Lung (tissue), 12 donors: ENCODE results near the gene ATF6B. TPM values are rescaled to one million over a fixed set of nuclear protein-coding genes. Genes with fewer than 3 reads are reported as not detected.

ENCODE experiments used
- ATAC-seq: fragments of 200-7000 bp; cut with Tn5 transposase; one replicate; pipeline ENCODE4 v1.9.1; 2020; ENCODE audit warnings: moderate number of reproducible peaks; ENCODE audit not compliant: insufficient read depth, low FRiP score
- DNase-seq, 3 donors: peaks; one replicate each; pipeline ENCODE4 v3.0.0-alpha.2; 2013 to 2017
- H3K27ac ChIP-seq, 2 donors: one replicate each; pipeline ENCODE4 v1.5.1; 2013; ENCODE audit warnings: mild to moderate bottlenecking in 2 of 2, moderate library complexity in 2 of 2, control low read depth in 1 of 2, inconsistent platforms in 1 of 2, low read depth in 1 of 2, low read length in 1 of 2
- H3K27me3 ChIP-seq, 3 donors: one replicate each; pipeline ENCODE4 v1.5.1; 2013; ENCODE audit warnings: low read length in 2 of 3; ENCODE audit not compliant: control insufficient read depth in 3 of 3, insufficient read depth in 3 of 3
- H3K36me3 ChIP-seq, 4 donors: one replicate each; pipeline ENCODE4 v1.5.1; 2013; ENCODE audit warnings: low read length in 4 of 4, mild to moderate bottlenecking in 1 of 4, moderate library complexity in 1 of 4; ENCODE audit not compliant: control insufficient read depth in 4 of 4, insufficient read depth in 4 of 4
- H3K4me1 ChIP-seq, 5 donors: one replicate each; pipeline ENCODE4 v1.5.1; 2013; ENCODE audit warnings: low read length in 5 of 5, mild to moderate bottlenecking in 2 of 5, moderate library complexity in 1 of 5; ENCODE audit not compliant: control insufficient read depth in 5 of 5, insufficient read depth in 5 of 5
- H3K4me3 ChIP-seq: one replicate; pipeline ENCODE4 v1.5.1; 2013; ENCODE audit warnings: mild to moderate bottlenecking, control low read depth, moderate library complexity
- H3K9ac ChIP-seq, 2 donors: one replicate each; pipeline ENCODE4 v1.5.1; 2013; ENCODE audit warnings: low read length in 2 of 2, control low read depth in 1 of 2; ENCODE audit not compliant: insufficient read depth in 1 of 2
- H3K9me3 ChIP-seq, 4 donors: one replicate each; pipeline ENCODE4 v1.5.1; 2013; ENCODE audit warnings: low read length in 3 of 4, mild to moderate bottlenecking in 1 of 4, moderate library complexity in 1 of 4; ENCODE audit not compliant: control insufficient read depth in 4 of 4, insufficient read depth in 3 of 4
- CTCF ChIP-seq: IDR thresholded peaks from 2 replicates; pipeline ENCODE4 v1.5.1; 2012; ENCODE audit warnings: mild to moderate bottlenecking; ENCODE audit errors: control extremely low read depth, extremely low read depth
- WGBS, 2 donors: extraction: QIAGEN DNeasy Blood & Tissue Kit; methylation state at CpG; one replicate each; pipeline ENCODE4 v1.1.7; 2013; 5-methylcytosine and 5-hydroxymethylcytosine counted together
- polyA plus RNA-seq, 2 donors: library from polyadenylated mRNA; stranded (reverse); fragments of 200-250 nt; gene quantifications; one replicate each; pipeline ENCODE4 v1.2.1, GENCODE V29; 2013
- total RNA-seq, 2 donors: library from RNA; depleted of rRNA in 1 of 2; stranded (reverse); fragments of >200 nt in 1 of 2; gene quantifications; one replicate each; pipeline ENCODE4 v1.2.1, GENCODE V29; 2014 to 2021
- donor health status: control.
- donor health status: control.
- donor health status: Bipolar disorder and iron deficiency.
- donor health status: healthy.
- donor health status: DM: yes; HTN: yes; CAD: no.

The ATF6B gene
- total and polyA plus RNA-seq, 4 donors = 50.1 to 101 (median 62.4) TPM

DNA sequence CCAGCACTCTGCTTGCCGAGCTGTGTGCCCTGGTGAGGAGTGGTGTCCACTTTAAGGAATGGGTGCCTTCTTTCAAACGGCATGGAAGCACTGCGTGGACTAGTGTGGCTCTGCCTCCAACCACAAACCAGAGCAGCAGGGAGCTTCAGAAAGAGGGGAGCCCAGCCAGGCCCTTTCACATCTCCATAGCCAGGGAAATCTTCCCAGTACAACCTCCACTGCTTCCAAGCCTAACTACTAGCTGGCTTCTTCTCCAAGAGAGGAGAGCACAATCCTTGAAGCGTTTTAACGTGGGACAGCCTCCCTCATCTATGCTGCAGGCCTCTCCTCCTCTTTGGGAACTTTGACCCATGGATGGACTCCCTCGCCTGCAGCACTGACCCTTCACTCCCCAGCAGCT lies 45.6 kb downstream of the ATF6B start:
- no peak for DNase-seq
- H3K27me3 ChIP-seq = peaks cover 0 to 18% (median 3%) of the 10 kb centered on the region in 3 donors
- H3K36me3 ChIP-seq = peaks cover 0 to 15% (median 1%) of the 10 kb centered on the region in 4 donors
- peak overlapping the region in 1 of 2 donors; percentile 11 for H3K27ac ChIP-seq
- no peaks in the 10 kb centered on the region for H3K9me3 ChIP-seq
- H3K4me3 ChIP-seq = no peak overlapping the region
- H3K9ac ChIP-seq = no peak overlapping the region
- TF ChIP-seq CTCF = no peak
- no peak for ATAC-seq
- WGBS, 2 donors = 58 to 72% methylated on average over 6 of the region's 6 CpGs
- H3K4me1 ChIP-seq = peaks cover 0 to 16% (median 3%) of the 10 kb centered on the region in 5 donors

GRCh38 chr6:32081168-32081990 lies 46.7 kb downstream of the ATF6B start:
- WGBS, 2 donors = 69 to 88% methylated on average over 22 of the region's 22 CpGs
- Histone ChIP-seq H3K27me3 (peaks cover 0 to 18% (median under 1%) of the 10 kb centered on the region in 3 donors), H3K9ac (no peak overlapping the region), H3K9me3 (no peaks in the 10 kb centered on the region), H3K4me1 (peaks cover 0 to 16% (median 2%) of the 10 kb centered on the region in 5 donors), H3K27ac (peak overlapping the region in 1 of 2 donors; percentile 40), H3K36me3 (peaks cover 0 to 18% (median 1%) of the 10 kb centered on the region in 4 donors), H3K4me3 (no peak overlapping the region)
- ATAC-seq (peak; percentile 49), DNase-seq (peak; percentile 48 to 77 (median 49))
- TF ChIP-seq CTCF = no peak

DNA sequence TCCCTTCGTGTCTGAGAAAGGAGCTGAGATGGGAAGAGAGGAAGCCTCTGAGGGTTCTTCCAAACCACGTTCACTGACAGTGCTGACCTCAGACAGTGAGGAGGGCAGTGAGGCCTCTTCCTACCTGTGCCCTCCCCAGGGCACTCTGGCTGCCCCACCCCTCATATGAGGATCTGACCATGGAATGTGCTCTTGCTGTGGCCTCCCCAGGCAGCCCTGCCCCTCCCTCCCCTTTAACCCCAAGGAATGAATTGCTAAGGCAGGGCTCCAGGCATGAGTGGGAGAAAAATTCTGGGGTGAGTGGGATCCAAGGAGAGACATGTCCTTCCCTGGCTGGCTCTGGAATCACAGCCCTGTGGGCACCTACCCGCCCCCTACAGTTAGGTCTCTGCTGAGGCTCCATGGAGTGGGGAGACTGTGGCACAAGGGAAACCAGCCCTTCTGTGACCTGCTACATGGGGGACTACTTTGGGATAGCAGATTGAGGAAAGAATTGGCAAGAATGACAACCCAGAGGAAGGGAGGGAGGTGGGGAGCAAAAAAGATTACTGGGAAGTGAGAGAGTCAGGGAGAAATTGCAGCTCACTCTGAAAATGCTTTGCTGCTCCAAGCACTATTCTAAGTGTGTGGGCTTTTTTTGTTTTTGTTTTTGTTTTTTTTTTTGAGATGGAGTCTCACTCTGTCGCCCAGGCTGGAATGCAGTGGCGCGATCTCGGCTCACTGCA lies 48.3 kb downstream of the ATF6B start:
- Histone ChIP-seq H3K4me3 (no peak overlapping the region), H3K27me3 (peaks cover 0 to 12% (median 0%) of the 10 kb centered on the region in 3 donors), H3K4me1 (peaks cover 0 to 16% (median 2%) of the 10 kb centered on the region in 5 donors), H3K9me3 (no peaks in the 10 kb centered on the region), H3K9ac (no peak overlapping the region), H3K36me3 (peaks cover 0 to 21% (median 1%) of the 10 kb centered on the region in 4 donors), H3K27ac (no peak overlapping the region)
- DNase-seq (peak in 2 of 3 donors; percentile 24 to 37), ATAC-seq (no peak)
- 77 to 82% methylated on average over 7 of the region's 7 CpGs for WGBS, 2 donors
- no peak for TF ChIP-seq CTCF
